Stimulated activated CD4-positive, alpha-beta T cell treated with anti-CD3 and anti-CD28 coated beads, TNF-alpha, amount 100 ng/mL, for 1 hour (primary cell): ENCODE data around the gene SLC22A23.
"Not testable (repeated sequence)": the region's sequence is repeated elsewhere in the genome, so short reads cannot be mapped to it uniquely, and the experiment has no call there.

Experiments used
- DNase-seq, 3 donors: peaks; one replicate each; pipeline ENCODE4 v3.0.0-alpha.2; 2020; ENCODE audit warnings: low read depth in 3 of 3, low spot score in 1 of 3

The SLC22A23 gene

DNA sequence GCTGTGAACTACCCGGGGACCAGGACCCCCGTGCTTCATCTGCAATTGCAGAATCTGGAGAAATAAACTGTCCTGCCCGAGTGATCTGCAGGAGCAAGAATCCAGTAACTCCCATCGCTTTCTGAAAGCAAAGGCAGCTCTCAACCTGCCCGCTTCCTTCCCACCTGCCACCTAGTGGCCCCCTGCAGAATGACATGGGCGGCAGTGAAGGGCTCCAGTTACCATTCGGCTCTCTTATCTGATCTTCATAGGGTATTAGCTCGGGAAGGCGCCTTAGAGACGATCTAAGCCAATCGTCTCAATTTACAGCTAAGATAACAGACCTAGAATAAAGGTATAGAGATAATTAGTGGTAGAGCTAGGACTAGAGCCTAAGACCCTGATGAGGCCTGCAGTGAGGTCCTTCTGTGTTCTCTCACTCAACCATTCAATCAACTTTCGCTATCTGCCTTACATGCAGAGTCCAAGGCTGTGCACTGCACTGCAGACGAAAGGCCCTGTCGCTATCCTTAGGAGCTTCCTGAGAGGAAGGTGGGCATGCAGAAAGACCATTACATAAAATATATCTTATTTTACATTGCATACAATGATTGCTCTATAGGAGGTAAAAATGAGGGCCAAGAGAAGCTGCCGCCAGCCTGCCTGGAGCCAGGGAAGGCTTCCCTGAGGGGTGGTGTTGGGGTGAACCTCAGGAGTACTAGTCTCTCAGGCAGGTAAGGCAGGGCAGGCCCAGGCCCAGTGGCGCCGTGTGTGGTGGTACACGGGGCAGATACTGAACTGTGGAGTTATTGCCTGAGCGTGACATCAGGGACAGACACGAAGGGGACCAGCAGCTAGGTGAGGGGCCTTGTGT, 205.2 kb downstream of the SLC22A23 start:
- DNase-seq, result peak; percentile 49 to 76 (median 58)

DNA sequence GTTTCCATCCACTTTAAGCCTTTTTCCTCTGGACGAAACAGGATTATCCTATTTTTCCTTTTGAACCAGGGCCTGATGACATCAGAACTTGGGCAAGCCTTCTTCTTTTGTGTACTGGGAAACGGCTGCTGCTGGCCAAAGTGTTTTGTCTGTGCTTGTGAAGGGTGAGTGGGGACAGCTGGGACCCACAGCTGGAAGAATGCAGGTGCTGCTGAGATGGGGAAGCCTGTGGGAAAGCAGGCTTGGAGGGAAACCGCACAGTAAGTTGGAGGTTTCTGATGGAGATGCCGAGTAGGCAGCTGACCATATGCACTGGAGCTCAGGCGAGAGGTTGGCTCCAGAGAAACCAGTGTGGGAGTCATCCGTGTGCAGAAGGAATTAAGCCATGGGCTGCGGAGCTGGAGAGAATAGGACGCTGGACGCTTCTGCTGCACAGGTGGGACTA, 206.6 kb downstream of the SLC22A23 start:
- DNase-seq, result no peak

- no peak for DNase-seq
Measured at GRCh38 chr6:3249821-3250220, 207.0 kb downstream of the SLC22A23 start.

GRCh38 chr6:3247255-3248146, 209.3 kb downstream of the SLC22A23 start:
- no peak for DNase-seq

DNA sequence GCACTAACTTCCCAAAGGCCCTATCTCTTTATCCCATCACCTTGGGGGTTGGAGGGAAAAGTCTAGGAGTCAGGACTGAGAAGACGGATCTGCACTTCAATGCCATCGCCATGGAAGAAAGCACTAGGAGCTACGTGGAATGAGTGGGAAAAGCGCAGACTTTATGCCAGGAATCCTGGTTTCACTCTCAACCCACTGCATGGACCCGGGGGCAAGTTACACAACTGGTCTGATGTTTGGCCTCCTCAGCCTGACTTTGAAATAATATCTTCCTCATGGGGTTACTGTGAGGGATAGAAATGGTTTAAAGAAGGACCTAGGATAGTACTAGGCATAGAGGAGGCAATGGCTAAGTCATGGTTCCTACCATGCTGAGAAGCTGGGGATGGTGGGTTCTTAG, 211.6 kb downstream of the SLC22A23 start:
- no peak for DNase-seq

- DNase-seq, result not testable (repeated sequence)
Measured at GRCh38 chr6:3244832-3245161, 212.1 kb downstream of the SLC22A23 start.

DNA sequence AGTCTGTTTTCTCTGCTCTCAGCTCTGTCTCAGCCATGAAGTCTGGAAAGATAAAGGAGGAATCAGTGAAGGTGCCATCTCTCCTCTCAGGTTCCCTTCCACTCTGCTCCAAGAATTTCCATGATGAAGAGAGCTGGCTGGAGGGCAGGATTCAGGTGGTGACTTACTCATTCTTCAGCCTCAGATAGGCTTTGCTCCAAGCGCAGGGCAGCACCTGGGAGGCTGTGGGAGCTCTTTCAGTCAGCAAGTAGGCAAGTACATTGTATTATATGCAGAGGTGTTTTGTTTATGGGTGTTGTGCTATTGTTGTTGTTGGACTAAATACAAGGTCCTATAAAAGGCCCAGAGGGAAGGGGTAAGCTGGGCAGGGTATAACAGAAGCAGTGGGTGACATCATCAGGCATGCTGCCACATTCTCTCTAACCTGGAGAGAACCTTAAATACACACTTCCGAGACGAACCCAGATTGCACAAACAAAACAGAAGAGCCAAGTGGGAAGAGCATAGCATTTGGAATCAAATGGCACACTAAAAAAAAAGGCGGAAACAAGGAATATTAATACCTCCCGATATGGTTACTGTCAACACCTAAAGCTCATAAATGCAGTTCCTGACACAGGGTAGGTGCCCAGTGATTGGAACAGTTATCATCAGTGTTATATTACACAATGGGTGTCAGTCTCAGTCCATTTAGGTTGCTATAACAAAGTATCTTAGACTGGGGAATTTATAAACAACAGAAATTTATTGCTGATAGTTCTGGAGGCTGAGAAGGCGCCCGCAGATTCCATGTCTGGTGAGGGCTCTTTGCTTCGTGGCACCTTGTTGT, 212.6 kb downstream of the SLC22A23 start:
- DNase-seq, result no peak

GRCh38 chr6:3242768-3243167, 214.1 kb downstream of the SLC22A23 start:
- no peak for DNase-seq

- not testable (repeated sequence) for DNase-seq
Measured at GRCh38 chr6:3241745-3242144, 215.1 kb downstream of the SLC22A23 start.

DNA sequence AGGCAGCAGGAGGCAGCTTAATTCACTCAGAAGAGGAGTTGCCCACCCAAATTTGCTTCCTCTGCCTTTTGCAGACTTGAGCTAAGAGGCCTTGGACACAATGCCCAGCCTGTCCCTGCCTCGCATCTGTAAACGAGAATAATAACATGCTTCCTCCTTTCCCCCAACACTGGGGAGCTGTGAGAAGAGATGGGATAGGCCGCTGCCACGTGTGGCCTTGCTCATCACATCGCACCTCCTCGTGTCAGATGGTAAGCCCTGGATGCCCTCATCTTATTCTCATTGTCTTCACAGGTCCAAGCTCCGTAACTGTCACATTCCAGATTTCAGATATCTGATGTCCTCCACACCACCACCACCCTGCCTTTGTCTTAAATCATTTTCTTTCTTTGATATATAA, 216.3 kb downstream of the SLC22A23 start:
- DNase-seq, result no peak

DNA sequence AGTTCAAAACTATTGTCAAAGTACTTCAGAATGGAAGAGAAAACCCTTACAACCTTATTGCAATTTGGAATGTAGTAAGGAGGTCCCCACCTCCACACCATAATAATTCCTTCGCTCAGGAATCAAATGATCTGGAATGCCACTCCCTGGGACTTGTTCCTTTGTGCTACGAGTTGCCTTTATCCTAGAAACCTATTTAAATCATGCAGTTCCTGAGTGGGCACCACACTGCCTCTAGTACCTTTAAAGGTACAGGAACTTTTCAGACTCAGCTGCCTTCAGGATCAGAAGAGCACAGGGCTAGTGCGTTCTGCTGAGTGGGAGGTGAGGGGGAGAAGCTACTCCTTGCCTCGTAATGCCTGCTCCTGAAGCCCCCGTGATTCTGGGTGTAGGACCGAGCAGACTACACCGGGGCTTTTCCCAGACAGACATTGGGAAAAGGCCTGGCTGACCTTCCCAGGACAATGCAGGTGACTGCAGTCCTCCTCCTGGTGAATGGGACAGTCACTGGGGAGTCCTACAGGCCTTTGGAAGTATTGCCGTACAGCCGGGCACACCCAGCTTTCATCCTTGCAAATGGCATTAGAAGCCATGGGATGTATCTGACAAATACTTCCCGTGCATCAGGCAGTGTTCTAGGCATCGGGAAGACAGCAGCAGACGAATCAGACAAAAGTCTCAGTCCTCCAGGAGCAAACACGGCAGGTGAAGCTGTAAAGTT, 217.6 kb downstream of the SLC22A23 start:
- no peak for DNase-seq

- DNase-seq, result no peak
Measured at GRCh38 chr6:3237761-3238662, 218.8 kb downstream of the SLC22A23 start.

DNA sequence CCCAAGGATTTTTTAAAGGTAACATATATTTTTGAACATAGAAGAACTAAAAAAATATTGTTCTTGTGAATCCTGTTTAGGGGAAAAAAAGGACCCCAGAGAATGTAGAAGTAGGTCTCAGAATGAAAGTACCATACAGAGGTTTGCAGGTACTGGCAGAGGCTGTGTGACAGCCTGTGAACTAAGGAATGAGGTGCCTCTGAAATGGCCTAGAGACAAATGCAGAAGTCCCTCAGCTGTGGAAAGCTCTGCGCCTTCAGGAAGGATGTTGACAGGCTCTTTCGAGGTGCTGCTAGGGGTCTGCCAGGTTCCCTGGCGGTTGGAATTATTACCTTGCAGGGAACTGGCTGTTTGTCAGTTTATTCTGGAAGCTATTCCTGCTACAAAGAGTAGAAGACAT, 220.8 kb downstream of the SLC22A23 start:
- no peak for DNase-seq

DNA sequence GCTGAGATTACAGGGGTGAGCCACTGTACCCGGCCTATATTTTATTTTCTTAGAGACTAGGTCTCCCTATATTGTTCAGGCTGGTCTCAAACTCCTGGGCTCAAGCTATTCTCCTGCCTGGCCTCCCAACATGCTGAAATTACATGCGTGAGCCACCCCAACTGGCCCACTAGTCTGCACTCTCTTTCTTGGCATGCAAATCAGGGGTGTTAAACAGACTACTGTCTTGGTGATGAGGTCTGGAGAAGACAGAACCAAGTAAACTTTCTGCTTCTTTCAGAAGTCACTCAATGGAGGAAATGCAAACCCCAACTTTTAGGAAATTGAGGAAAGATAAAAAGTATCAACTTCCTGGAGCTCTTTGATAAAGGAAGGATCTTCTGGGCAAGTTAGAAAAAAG, 221.4 kb downstream of the SLC22A23 start:
- DNase-seq, result no peak

DNA sequence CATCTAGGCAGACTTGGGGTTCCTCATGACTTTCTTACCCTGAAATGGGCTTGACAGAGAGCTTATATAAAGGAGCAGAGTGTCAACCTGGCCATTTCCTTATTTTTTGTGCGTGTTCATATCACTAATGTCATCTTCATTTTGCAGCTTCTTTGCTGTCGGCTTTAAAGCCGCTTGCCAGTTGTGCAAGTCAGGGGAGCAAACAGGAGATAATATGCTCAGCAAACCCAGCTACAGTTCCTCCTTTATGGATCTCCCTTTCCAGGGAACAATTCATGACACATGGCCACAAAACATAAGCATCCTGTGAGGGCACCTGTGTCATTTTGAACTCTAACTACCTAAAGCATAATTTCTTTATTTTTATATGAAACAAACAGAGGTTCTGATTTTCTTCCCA, 222.9 kb downstream of the SLC22A23 start:
- no peak for DNase-seq

DNA sequence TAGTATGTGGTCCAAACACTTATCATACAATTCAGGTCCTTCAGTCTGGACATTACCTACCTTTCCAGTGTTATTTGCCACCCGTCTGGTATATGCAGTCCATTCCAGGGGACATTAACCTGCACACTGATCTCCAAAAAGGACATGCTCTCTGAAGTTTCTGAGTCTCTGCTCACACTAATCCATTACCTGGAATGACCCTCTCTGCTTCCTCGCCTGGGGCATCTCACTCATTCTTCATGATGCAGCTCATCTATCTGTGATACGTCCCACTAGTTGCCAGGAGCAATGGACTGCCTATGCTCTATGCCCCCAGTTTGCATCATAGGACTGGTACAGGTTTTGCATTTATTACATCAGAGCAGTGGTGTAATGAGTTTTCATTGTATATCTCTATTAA, 223.5 kb downstream of the SLC22A23 start:
- DNase-seq, result no peak

DNA sequence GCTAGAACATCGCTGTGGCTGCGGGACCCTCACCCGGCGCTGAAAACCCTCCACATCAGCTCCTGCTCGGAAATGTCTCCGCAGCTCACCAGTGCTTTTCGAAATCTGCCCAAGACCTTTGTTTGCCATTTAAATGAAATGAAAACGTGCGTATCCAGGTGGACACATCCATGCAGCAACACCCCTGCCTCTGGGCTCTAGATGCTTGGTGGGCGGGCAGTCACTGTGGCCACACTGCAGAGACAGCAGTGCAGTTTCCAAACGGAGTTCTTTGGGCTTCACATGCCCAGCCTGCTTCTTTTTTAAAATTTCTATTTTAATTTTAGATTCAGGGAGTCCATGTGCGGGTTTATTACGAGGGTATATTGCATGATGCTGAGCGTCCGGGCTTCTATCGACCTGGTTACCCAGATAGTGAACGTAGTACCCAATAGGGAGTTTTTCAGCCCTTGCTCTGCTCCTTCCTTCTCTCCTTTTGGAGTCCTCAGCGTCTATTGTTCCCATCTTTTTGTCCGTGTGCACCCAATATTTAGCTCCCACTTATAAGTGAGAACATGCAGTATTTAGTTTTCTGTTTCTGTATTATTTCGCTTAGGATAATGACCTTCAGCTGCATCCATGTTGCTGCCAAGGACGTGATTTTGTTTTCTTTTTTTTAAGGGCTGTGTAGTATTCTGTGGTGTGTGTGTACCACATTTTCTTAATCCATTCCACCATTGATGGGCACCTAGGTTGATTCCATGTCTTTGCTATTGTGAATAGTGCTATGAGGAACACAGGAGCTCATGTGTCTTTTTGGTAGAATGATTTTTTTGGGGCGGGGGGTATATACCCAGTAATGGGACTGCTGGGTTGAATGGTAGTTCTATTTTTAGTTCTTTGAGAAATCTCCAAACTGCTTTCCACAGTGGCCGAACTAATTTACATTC, 224.6 kb downstream of the SLC22A23 start:
- DNase-seq, result no peak

GRCh38 chr6:3231247-3232016, 225.4 kb downstream of the SLC22A23 start:
- no peak for DNase-seq
